Common myeloid progenitor, CD34-positive (primary cell): ENCODE results near the gene C4A.
"Not testable (repeated sequence)": the region's sequence is repeated elsewhere in the genome, so short reads cannot be mapped to it uniquely, and the experiment has no call there.

Experiments
- CTCF ChIA-PET: fragments of 350-600 bp; sonication (Branson Sonifier 250); formaldehyde crosslinking; loops from one replicate; lab custom pipeline; 2021; ENCODE audit warnings: antibody characterized with exemption; lab: Charles Lee
- POLR2A ChIA-PET: fragments of 350-600 bp; sonication (Branson Sonifier 250); formaldehyde crosslinking; loops from one replicate; lab custom pipeline; 2021; ENCODE audit warnings: antibody characterized with exemption; lab: Charles Lee
- DNase-seq, 3 donors: peaks; one replicate each; pipeline versions ENCODE4 v3.0.0 to v3.0.0-alpha.2; 2013
- H3K27ac ChIP-seq, 2 experiments: 1 replicate in 1 of 2; 2 replicates in 1 of 2; pipeline ENCODE4 v1.7.0; 2013; ENCODE audit warnings: inconsistent platforms in 2 of 2, low read length in 2 of 2, mild to moderate bottlenecking in 2 of 2, low read depth in 1 of 2, moderate library complexity in 1 of 2; ENCODE audit not compliant: severe bottlenecking in 2 of 2, insufficient read depth in 1 of 2, poor library complexity in 1 of 2
- H3K27me3 ChIP-seq, 5 experiments: replicated peaks in 2 of 5; 1 replicate in 3 of 5; 2 replicates in 2 of 5; pipeline versions ENCODE4 v1.6.1 to v1.7.0; 2013; ENCODE audit warnings: low read length in 4 of 5, mild to moderate bottlenecking in 2 of 5, moderate library complexity in 2 of 5, inconsistent platforms in 1 of 5; ENCODE audit not compliant: insufficient read depth in 5 of 5, control insufficient read depth in 4 of 5
- H3K36me3 ChIP-seq, 4 experiments: 1 replicate in 2 of 4; 2 replicates in 2 of 4; pipeline versions ENCODE4 v1.6.1 to v1.7.0; 2013; ENCODE audit warnings: low read length in 3 of 4, control low read depth in 1 of 4, mild to moderate bottlenecking in 1 of 4; ENCODE audit not compliant: control insufficient read depth in 4 of 4, insufficient read depth in 4 of 4
- H3K4me1 ChIP-seq, 4 experiments: 1 replicate in 3 of 4; 2 replicates in 1 of 4; pipeline versions ENCODE4 v1.6.1 to v1.7.1; 2013; ENCODE audit warnings: low read length in 3 of 4, mild to moderate bottlenecking in 3 of 4, control low read depth in 1 of 4, inconsistent platforms in 1 of 4, moderate library complexity in 1 of 4; ENCODE audit not compliant: control insufficient read depth in 4 of 4, insufficient read depth in 4 of 4; ENCODE audit errors: control extremely low read depth in 1 of 4
- H3K4me3 ChIP-seq, 7 experiments: 1 replicate in 4 of 7; 2 replicates in 3 of 7; pipeline versions ENCODE4 v1.5.1 to v1.7.0; 2013; ENCODE audit warnings: mild to moderate bottlenecking in 7 of 7, low read length in 6 of 7, moderate library complexity in 6 of 7, inconsistent platforms in 2 of 7, low read depth in 2 of 7, control low read depth in 1 of 7; ENCODE audit not compliant: insufficient read depth in 4 of 7, control insufficient read depth in 1 of 7; ENCODE audit errors: extremely low read depth in 1 of 7
- H3K9me3 ChIP-seq, 5 experiments: 1 replicate in 4 of 5; 2 replicates in 1 of 5; pipeline versions ENCODE4 v1.6.1 to v1.7.1; 2013; ENCODE audit warnings: low read length in 4 of 5, mild to moderate bottlenecking in 2 of 5, inconsistent platforms in 1 of 5, low read depth in 1 of 5, moderate library complexity in 1 of 5; ENCODE audit not compliant: control insufficient read depth in 4 of 5, insufficient read depth in 2 of 5; ENCODE audit errors: control extremely low read depth in 1 of 5
- WGBS: methylation state at CpG from one replicate; pipeline ENCODE4 v1.1.5; 2013; ENCODE audit not compliant: insufficient coverage; 5-methylcytosine and 5-hydroxymethylcytosine counted together

C4A gene

DNA sequence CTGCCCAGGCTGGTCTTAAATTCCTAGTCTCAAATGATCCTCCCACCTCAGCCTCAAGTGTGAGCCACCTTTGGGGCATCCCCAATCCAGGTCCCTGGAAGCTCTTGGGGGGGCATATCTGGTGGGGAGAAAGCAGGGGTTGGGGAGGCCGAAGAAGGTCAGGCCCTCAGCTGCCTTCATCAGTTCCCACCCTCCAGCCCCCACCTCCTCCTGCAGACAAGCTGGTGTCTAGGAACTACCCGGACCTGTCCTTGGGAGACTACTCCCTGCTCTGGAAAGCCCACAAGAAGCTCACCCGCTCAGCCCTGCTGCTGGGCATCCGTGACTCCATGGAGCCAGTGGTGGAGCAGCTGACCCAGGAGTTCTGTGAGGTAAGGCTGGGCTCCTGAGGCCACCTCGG is 57.0 kb downstream of the C4A start:
- H3K27me3 ChIP-seq, H3K4me3 ChIP-seq, H3K36me3 ChIP-seq, POLR2A ChIA-PET, H3K9me3 ChIP-seq, H3K27ac ChIP-seq, H3K4me1 ChIP-seq, CTCF ChIA-PET, DNase-seq: not testable (repeated sequence)
- no CpG with 5 or more reads among the region's 5 CpGs for WGBS

DNA sequence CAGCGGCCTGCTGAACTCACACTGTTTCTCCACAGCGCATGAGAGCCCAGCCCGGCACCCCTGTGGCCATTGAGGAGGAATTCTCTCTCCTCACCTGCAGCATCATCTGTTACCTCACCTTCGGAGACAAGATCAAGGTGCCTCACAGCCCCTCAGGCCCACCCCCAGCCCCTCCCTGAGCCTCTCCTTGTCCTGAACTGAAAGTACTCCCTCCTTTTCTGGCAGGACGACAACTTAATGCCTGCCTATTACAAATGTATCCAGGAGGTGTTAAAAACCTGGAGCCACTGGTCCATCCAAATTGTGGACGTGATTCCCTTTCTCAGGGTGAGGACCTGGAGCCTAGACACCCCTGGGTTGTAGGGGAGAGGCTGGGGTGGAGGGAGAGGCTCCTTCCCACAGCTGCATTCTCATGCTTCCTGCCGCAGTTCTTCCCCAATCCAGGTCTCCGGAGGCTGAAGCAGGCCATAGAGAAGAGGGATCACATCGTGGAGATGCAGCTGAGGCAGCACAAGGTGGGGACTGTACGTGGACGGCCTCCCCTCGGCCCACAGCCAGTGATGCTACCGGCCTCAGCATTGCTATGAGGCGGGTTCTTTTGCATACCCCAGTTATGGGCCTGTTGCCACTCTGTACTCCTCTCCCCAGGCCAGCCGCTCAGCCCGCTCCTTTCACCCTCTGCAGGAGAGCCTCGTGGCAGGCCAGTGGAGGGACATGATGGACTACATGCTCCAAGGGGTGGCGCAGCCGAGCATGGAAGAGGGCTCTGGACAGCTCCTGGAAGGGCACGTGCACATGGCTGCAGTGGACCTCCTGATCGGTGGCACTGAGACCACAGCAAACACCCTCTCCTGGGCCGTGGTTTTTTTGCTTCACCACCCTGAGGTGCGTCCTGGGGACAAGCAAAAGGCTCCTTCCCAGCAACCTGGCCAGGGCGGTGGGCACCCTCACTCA is 57.7 kb downstream of the C4A start:
- DNase-seq, H3K27me3 ChIP-seq, H3K27ac ChIP-seq, H3K9me3 ChIP-seq, H3K36me3 ChIP-seq, H3K4me3 ChIP-seq, CTCF ChIA-PET, H3K4me1 ChIP-seq, POLR2A ChIA-PET: not testable (repeated sequence)
- 88% methylated on average over 13 of the region's 24 CpGs for WGBS

DNA sequence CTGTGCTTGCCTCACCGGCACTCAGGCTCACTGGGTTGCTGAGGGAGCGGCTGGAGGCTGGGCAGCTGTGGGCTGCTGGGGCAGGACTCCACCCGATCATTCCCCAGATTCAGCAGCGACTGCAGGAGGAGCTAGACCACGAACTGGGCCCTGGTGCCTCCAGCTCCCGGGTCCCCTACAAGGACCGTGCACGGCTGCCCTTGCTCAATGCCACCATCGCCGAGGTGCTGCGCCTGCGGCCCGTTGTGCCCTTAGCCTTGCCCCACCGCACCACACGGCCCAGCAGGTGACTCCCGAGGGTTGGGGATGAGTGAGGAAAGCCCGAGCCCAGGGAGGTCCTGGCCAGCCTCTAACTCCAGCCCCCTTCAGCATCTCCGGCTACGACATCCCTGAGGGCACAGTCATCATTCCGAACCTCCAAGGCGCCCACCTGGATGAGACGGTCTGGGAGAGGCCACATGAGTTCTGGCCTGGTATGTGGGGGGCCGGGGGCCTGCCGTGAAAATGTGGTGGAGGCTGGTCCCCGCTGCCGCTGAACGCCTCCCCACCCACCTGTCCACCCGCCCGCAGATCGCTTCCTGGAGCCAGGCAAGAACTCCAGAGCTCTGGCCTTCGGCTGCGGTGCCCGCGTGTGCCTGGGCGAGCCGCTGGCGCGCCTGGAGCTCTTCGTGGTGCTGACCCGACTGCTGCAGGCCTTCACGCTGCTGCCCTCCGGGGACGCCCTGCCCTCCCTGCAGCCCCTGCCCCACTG is 58.6 kb downstream of the C4A start:
- 100% methylated on average over 3 of the region's 43 CpGs for WGBS
- H3K9me3 ChIP-seq, POLR2A ChIA-PET, CTCF ChIA-PET, H3K4me3 ChIP-seq, DNase-seq, H3K4me1 ChIP-seq, H3K27me3 ChIP-seq, H3K36me3 ChIP-seq, H3K27ac ChIP-seq: not testable (repeated sequence)

DNA sequence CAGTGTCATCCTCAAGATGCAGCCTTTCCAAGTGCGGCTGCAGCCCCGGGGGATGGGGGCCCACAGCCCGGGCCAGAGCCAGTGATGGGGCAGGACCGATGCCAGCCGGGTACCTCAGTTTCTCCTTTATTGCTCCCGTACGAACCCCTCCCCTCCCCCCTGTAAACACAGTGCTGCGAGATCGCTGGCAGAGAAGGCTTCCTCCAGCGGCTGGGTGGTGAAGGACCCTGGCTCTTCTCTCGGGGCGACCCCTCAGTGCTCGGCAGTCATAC is 59.1 kb downstream of the C4A start:
- H3K4me1 ChIP-seq, H3K36me3 ChIP-seq, POLR2A ChIA-PET, H3K27ac ChIP-seq, H3K27me3 ChIP-seq, H3K9me3 ChIP-seq, DNase-seq, CTCF ChIA-PET, H3K4me3 ChIP-seq: not testable (repeated sequence)
- WGBS, result no CpG with 5 or more reads among the region's 13 CpGs

DNA sequence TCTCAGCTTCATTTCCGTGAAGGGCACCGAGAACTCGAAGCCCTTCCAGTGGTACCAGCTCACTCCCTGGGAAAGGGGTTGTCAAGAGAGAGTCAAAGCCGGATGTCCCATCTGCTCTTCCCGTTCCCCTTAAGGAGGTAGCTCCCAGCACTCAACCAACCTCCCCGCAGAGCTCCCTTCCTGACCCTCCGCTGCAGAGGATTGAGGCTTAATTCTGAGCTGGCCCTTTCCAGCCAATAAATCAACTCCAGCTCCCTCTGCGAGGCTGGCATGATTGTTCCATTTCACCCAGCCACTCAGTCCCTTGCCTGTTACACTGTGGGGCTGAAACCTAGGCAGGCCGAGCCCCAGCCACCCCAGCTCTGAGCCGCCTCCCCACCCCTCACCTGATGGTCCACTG is 59.5 kb downstream of the C4A start:
- H3K4me1 ChIP-seq, H3K27me3 ChIP-seq, H3K36me3 ChIP-seq, CTCF ChIA-PET, POLR2A ChIA-PET, H3K27ac ChIP-seq, DNase-seq, H3K9me3 ChIP-seq, H3K4me3 ChIP-seq: not testable (repeated sequence)
- WGBS, result no CpG with 5 or more reads among the region's 10 CpGs

DNA sequence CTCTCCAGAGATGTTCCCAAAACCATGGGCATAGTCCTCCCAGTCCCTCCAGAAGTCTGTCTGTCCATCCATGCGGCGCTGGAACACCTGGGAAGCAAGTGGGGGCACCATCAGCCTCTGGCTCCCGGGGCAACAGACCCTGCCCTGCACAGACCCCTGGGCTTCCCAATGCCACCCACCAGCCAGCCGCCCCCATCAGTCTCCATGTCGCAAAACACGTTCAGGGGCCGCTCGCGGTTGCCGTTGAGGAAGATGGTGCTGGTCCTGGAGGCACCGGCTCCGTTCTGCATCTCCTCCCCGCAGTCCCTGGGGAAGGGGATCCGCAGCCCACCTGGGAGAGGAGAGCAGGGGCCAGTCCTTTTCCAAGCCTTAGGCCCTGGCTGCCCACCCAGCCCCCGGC is 60.4 kb downstream of the C4A start:
- DNase-seq, H3K9me3 ChIP-seq, H3K4me1 ChIP-seq, POLR2A ChIA-PET, H3K36me3 ChIP-seq, H3K27ac ChIP-seq, H3K4me3 ChIP-seq, CTCF ChIA-PET, H3K27me3 ChIP-seq: not testable (repeated sequence)
- 100% methylated on average over 1 of the region's 15 CpGs for WGBS

DNA sequence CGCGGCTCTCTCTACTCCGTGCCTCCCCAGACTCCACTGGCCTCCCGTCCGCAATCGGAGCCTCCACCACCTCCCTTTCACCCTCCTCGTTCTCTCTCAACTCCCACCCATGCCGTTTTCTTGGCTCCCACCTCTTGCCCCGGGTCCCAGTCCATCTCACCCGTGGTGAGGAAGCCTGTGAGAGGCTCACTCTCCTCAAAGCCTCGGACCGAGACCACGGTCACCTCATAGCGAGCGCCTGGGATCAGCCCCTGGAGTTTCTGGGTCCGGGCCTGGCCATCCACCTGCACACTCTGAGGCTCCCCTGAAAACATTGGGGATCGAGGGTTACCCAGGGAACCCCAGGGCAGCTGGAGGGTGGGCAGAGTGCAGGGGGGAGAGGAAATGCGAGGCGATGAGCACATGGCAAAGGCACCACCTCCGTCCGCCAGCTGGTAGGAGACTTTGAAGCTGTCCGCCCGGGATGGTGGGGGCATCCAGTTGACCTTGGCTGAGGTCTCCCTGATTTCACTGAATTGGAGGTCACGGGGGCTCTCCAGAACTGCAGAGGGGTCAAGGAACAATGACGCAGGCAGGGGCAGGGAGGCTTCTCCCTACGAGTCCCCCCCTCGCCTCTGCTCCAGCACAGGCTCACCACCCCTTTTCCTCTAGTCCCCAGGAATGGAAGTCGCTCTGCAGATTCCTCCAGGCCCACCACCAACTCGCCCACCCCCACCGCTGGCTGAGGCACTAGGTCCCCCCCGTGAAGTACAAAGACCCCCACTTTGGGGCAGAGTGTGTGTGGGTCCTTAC is 61.9 kb downstream of the C4A start:
- CTCF ChIA-PET, DNase-seq: not testable (repeated sequence)

More for the DNA sequence above, 61.9 kb downstream of the C4A start:
- H3K4me1 ChIP-seq, H3K4me3 ChIP-seq, H3K27me3 ChIP-seq, POLR2A ChIA-PET, H3K36me3 ChIP-seq, H3K9me3 ChIP-seq: not testable (repeated sequence)
- WGBS, result 97% methylated on average over 9 of the region's 31 CpGs
- peak overlapping the region in 1 of 2 experiments; percentile 5 for H3K27ac ChIP-seq
